HFF-Myc (cell line): ENCODE data around the gene AREL1.

ENCODE experiments used
- DNase-seq: peaks from one replicate; pipeline ENCODE4 v3.0.0-alpha.2; 2011; ENCODE audit warnings: low read depth; ENCODE audit errors: extremely low read depth
- H3K4me3 ChIP-seq: replicated peaks from 2 replicates; pipeline ENCODE4 v1.5.1; 2011; ENCODE audit warnings: low read depth, mild to moderate bottlenecking, control low read depth, low read length
- CTCF ChIP-seq: IDR thresholded peaks from 2 replicates; pipeline ENCODE4 v1.5.1; 2012; ENCODE audit warnings: mild to moderate bottlenecking, low read depth, low read length, control low read depth; ENCODE audit errors: missing control alignments

The AREL1 gene

GRCh38 chr14:74713395-74713735 lies 485 bp upstream of the AREL1 start:
- peak overlapping the region; percentile 96 for H3K4me3 ChIP-seq
- DNase-seq: no peak
- no peak for TF ChIP-seq CTCF

GRCh38 chr14:74711651-74712050 lies 1.2 kb downstream of the AREL1 start:
- no peak for DNase-seq
- peak overlapping the region; percentile 96 for H3K4me3 ChIP-seq
- TF ChIP-seq CTCF: no peak

DNA sequence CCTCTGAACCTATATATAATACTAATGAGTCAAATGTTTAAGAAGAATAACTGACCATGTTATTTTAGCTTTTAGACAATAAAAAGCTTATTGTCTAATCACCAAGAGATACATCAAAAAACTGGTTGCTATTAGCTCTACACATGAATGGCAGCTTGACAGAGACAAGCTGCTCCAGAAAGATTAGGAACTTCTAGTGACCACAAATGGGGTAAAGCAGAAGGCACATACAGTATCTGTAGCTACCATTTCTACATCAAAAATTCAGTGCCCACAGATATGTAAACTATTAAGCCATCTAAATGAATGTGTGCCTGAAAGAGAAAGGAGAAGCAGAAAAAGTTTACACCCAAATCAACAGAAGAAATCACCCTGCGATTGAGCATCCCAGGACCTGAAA lies 2.4 kb downstream of the AREL1 start:
- no peak for DNase-seq
- no peak for TF ChIP-seq CTCF
- H3K4me3 ChIP-seq: no peak overlapping the region

DNA sequence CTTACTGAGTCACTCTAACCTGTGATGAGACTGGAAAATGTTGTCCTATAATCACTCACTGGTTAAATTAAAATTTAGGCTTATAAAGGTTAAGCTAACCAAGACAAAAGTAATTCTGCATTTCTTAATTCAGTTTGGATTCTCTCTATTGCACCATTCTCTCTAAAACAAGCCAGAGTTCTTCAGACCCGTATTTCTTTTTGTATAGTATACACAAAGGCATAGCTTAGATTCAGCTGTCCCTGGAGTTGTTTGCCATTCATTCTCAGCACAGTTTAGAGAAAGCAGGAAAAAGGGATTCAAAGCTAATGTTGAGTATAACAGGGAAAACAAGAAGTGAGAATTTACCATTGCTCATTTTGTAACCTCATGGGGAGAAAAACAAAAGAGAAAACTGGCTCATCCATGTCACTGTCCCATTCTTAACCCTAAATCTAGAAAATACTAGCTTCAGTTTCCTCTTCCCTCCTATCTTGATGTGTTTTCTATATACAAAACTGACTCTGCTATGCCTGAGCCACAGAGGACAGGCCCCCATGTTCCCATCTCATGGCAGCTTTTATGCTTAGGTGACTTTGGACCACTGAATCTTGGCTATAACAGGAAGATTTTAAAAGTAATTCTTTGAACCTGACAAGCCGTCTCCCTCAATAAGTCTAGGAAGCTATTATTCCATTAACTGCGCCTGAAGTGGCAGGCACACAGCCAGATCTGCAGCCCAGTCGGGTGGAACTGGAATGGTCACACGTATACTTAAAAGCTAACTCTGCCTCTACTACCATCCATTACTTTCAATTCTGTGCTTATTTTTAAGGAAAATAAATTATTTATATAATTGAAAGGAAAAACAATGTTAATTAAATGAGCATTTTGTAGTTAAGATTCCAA lies 7.0 kb downstream of the AREL1 start:
- no peak overlapping the region for H3K4me3 ChIP-seq
- no peak for DNase-seq
- no peak for TF ChIP-seq CTCF

- TF ChIP-seq CTCF: no peak
- no peak for DNase-seq
These were observed 8.2 kb downstream of the AREL1 start for GRCh38 chr14:74704656-74705055.

GRCh38 chr14:74703043-74703442 lies 9.8 kb downstream of the AREL1 start:
- DNase-seq: no peak
- H3K4me3 ChIP-seq: no peak overlapping the region
- no peak for TF ChIP-seq CTCF

More at GRCh38 chr14:74704656-74705055, 8.2 kb downstream of the AREL1 start:
- H3K4me3 ChIP-seq: no peak overlapping the region
